Stimulated activated CD4-positive, alpha-beta T cell treated with anti-CD3 and anti-CD28 coated beads, Interleukin-1b, Interleukin-23, amount 100 ng/mL, for 4 hours (primary cell): ENCODE data around the gene MTREX.
"Not testable (repeated sequence)": the region's sequence is repeated elsewhere in the genome, so short reads cannot be mapped to it uniquely, and the experiment has no call there.

Experiments used
- DNase-seq, 2 donors: peaks; one replicate each; pipeline ENCODE4 v3.0.0-alpha.2; 2020; ENCODE audit warnings: low read depth in 2 of 2

The MTREX gene

GRCh38 chr5:55307383-55308253 lies at the start of gene MTREX, which contains the start of gene DHX29:
MTREX (plus strand) TSS chr5:55307989; CDS start chr5:55308014, 25 bp downstream.
DHX29 (minus strand) TSS chr5:55307694; CDS start chr5:55307573, 121 bp downstream.
- DNase-seq = peak; percentile 75 to 76

- no peak for DNase-seq
These were observed 49.5 kb upstream of the MTREX start for GRCh38 chr5:55258339-55258738.

GRCh38 chr5:55276771-55277170 lies 31.0 kb upstream of the MTREX start:
- DNase-seq = no peak

- DNase-seq = no peak
These were observed 29.0 kb upstream of the MTREX start for GRCh38 chr5:55278778-55279177.

GRCh38 chr5:55286411-55286933 lies 21.3 kb upstream of the MTREX start:
- DNase-seq = no peak

- DNase-seq = no peak
These were observed 18.0 kb upstream of the MTREX start for GRCh38 chr5:55289808-55290207.

GRCh38 chr5:55290991-55291390 lies 16.8 kb upstream of the MTREX start:
- no peak for DNase-seq

GRCh38 chr5:55294935-55295334 lies 12.9 kb upstream of the MTREX start:
- no peak for DNase-seq

- DNase-seq = no peak
These were observed 6.9 kb upstream of the MTREX start for GRCh38 chr5:55300890-55301289.

- no peak for DNase-seq
These were observed 4.5 kb upstream of the MTREX start for GRCh38 chr5:55303238-55303690.

GRCh38 chr5:55304584-55304983 lies 3.2 kb upstream of the MTREX start:
- no peak for DNase-seq

- DNase-seq = no peak
These were observed 2.4 kb upstream of the MTREX start for GRCh38 chr5:55305345-55305744.

GRCh38 chr5:55306641-55307382 lies 977 bp upstream of the MTREX start:
- DNase-seq = peak in 1 of 2 donors; percentile 2

- DNase-seq = no peak
These were observed 556 bp downstream of the MTREX start for GRCh38 chr5:55308254-55308836.

GRCh38 chr5:55313870-55314617 lies 6.3 kb downstream of the MTREX start:
- DNase-seq = no peak

GRCh38 chr5:55316289-55316688 lies 8.5 kb downstream of the MTREX start:
- no peak for DNase-seq

GRCh38 chr5:55316837-55317236 lies 9.0 kb downstream of the MTREX start:
- no peak for DNase-seq

- DNase-seq = not testable (repeated sequence)
These were observed 10.4 kb downstream of the MTREX start for GRCh38 chr5:55318237-55318636.

GRCh38 chr5:55319491-55319890 lies 11.7 kb downstream of the MTREX start:
- no peak for DNase-seq

- DNase-seq = no peak
These were observed 12.8 kb downstream of the MTREX start for GRCh38 chr5:55320571-55320970.

GRCh38 chr5:55324006-55324405 lies 16.2 kb downstream of the MTREX start:
- no peak for DNase-seq
